GM19397 (cell line): Measurements from ENCODE around the gene TMEM150C.
"Not testable (repeated sequence)": the region's sequence is repeated elsewhere in the genome, so short reads cannot be mapped to it uniquely, and the experiment has no call there.

Experiments used
- ATAC-seq: cut with Tn5 transposase; IDR thresholded peaks from one replicate; pipeline ENCODE4 v1.9.1; 2021; ENCODE audit warnings: mild to moderate bottlenecking, moderate library complexity; ENCODE audit not compliant: unreplicated experiment

Gene TMEM150C

GRCh38 chr4:82479562-82479961 lies 82.2 kb downstream of the TMEM150C start:
- ATAC-seq: no peak

- ATAC-seq: not testable (repeated sequence)
These were observed 84.3 kb downstream of the TMEM150C start for GRCh38 chr4:82477469-82477868.

- not testable (repeated sequence) for ATAC-seq
These were observed 85.9 kb downstream of the TMEM150C start for GRCh38 chr4:82475931-82476330.

GRCh38 chr4:82473621-82474164 lies 88.1 kb downstream of the TMEM150C start:
- no peak for ATAC-seq

- ATAC-seq: not testable (repeated sequence)
These were observed 88.7 kb downstream of the TMEM150C start for GRCh38 chr4:82473080-82473479.

GRCh38 chr4:82469791-82470345 lies 91.9 kb downstream of the TMEM150C start:
- no peak for ATAC-seq

- ATAC-seq: no peak
These were observed 94.3 kb downstream of the TMEM150C start for GRCh38 chr4:82467471-82467870.

- no peak for ATAC-seq
These were observed 98.6 kb downstream of the TMEM150C start for GRCh38 chr4:82463221-82463620.

GRCh38 chr4:82462415-82462831 lies 99.4 kb downstream of the TMEM150C start:
- ATAC-seq: peak; percentile 83

GRCh38 chr4:82461710-82462109 lies 100.1 kb downstream of the TMEM150C start:
- no peak for ATAC-seq

GRCh38 chr4:82458729-82459128 lies 103.1 kb downstream of the TMEM150C start:
- ATAC-seq: no peak

- ATAC-seq: no peak
These were observed 104.5 kb downstream of the TMEM150C start for GRCh38 chr4:82457266-82457665.

GRCh38 chr4:82452026-82452425 lies 109.8 kb downstream of the TMEM150C start:
- no peak for ATAC-seq

GRCh38 chr4:82450966-82451755 lies 110.6 kb downstream of the TMEM150C start:
- no peak for ATAC-seq

GRCh38 chr4:82447886-82448285 lies 113.9 kb downstream of the TMEM150C start:
- ATAC-seq: no peak

GRCh38 chr4:82439088-82439487 lies 122.7 kb downstream of the TMEM150C start:
- ATAC-seq: no peak

- ATAC-seq: no peak
These were observed 124.3 kb downstream of the TMEM150C start for GRCh38 chr4:82437285-82438005.

GRCh38 chr4:82436780-82437179 lies 125.0 kb downstream of the TMEM150C start:
- ATAC-seq: no peak

GRCh38 chr4:82436130-82436529 lies 125.7 kb downstream of the TMEM150C start:
- no peak for ATAC-seq

GRCh38 chr4:82434949-82435348 lies 126.8 kb downstream of the TMEM150C start:
- ATAC-seq: no peak

- no peak for ATAC-seq
These were observed 128.0 kb downstream of the TMEM150C start for GRCh38 chr4:82433791-82434190.
